ENCODE measurements around the gene DPYD. TPM values are rescaled to one million over a fixed set of nuclear protein-coding genes. Genes with fewer than 3 reads are reported as not detected.

DPYD gene
- total RNA-seq, 2 experiments from 2014 or later, result 34.4 to 35.9 TPM

- Histone ChIP-seq H3K27me3 (ENCODE audit: control insufficient read depth in 1 of 2, insufficient read depth in 2 of 2, low read length in 2 of 2) (no peaks in the 10 kb centered on the region), H3K36me3 (ENCODE audit: insufficient read depth, low read length) (peaks cover 4% of the 10 kb centered on the region), H3K9me3 (ENCODE audit: control insufficient read depth in 1 of 2, insufficient read depth in 1 of 2, low read length in 2 of 2) (peaks cover under 1 to 10% of the 10 kb centered on the region in 2 experiments), H3K4me1 (ENCODE audit: insufficient read depth, low read length) (no peaks in the 10 kb centered on the region), H3K4me3 (ENCODE audit: low read length) (no peak overlapping the region), H3K27ac (ENCODE audit: low read depth in 1 of 2, low read length in 2 of 2) (no peak overlapping the region)
- ChIA-PET POLR2A (no interaction called here), CTCF (no interaction called here)
- H3K4me3 Mint-ChIP-seq, result no peak overlapping the region
- peaks cover 63% of the 10 kb centered on the region for H3K36me3 Mint-ChIP-seq (ENCODE audit: low read depth)
- H3K27ac Mint-ChIP-seq, result no peak overlapping the region
- no peak for TF ChIP-seq CTCF (IDR thresholded peaks at IDR 0.05)
- no peak for DNase-seq
- peaks cover 16% of the 10 kb centered on the region for H3K9me3 Mint-ChIP-seq
- no peaks in the 10 kb centered on the region for H3K4me1 Mint-ChIP-seq (ENCODE audit: low read depth)
- ATAC-seq (ENCODE audit: poor library complexity), result no peak
- H3K27me3 Mint-ChIP-seq, result no peaks in the 10 kb centered on the region
- intact Hi-C loops (cut with DNase I, micrococcal nuclease), result no loop called here
Measured at GRCh38 chr1:97649591-97649990, 271.2 kb downstream of the DPYD start.

GRCh38 chr1:97647776-97648175, 273.1 kb downstream of the DPYD start:
- ChIA-PET CTCF (no interaction called here), POLR2A (no interaction called here)
- H3K4me3 ChIP-seq (ENCODE audit: low read length), result no peak overlapping the region
- H3K27me3 Mint-ChIP-seq, result no peaks in the 10 kb centered on the region
- H3K27ac ChIP-seq (ENCODE audit: low read depth in 1 of 2, low read length in 2 of 2), result no peak overlapping the region
- H3K4me1 ChIP-seq (ENCODE audit: insufficient read depth, low read length), result no peaks in the 10 kb centered on the region
- H3K36me3 Mint-ChIP-seq (ENCODE audit: low read depth), result peaks cover 66% of the 10 kb centered on the region
- H3K27me3 ChIP-seq (ENCODE audit: control insufficient read depth in 1 of 2, insufficient read depth in 2 of 2, low read length in 2 of 2), result no peaks in the 10 kb centered on the region
- H3K36me3 ChIP-seq (ENCODE audit: insufficient read depth, low read length), result peaks cover 4% of the 10 kb centered on the region
- H3K9me3 ChIP-seq (ENCODE audit: control insufficient read depth in 1 of 2, insufficient read depth in 1 of 2, low read length in 2 of 2), result peaks cover 5 to 10% of the 10 kb centered on the region in 2 experiments
- no peaks in the 10 kb centered on the region for H3K4me1 Mint-ChIP-seq (ENCODE audit: low read depth)
- no peak overlapping the region for H3K4me3 Mint-ChIP-seq
- TF ChIP-seq CTCF (IDR thresholded peaks at IDR 0.05), result no peak
- peaks cover 19% of the 10 kb centered on the region for H3K9me3 Mint-ChIP-seq
- no peak for ATAC-seq (ENCODE audit: poor library complexity)
- no peak overlapping the region for H3K27ac Mint-ChIP-seq
- intact Hi-C loops (cut with DNase I, micrococcal nuclease), result no loop called here
- DNase-seq, result no peak

- Histone ChIP-seq H3K36me3 (ENCODE audit: insufficient read depth, low read length) (peaks cover 4% of the 10 kb centered on the region), H3K27me3 (ENCODE audit: control insufficient read depth in 1 of 2, insufficient read depth in 2 of 2, low read length in 2 of 2) (no peaks in the 10 kb centered on the region), H3K4me1 (ENCODE audit: insufficient read depth, low read length) (no peaks in the 10 kb centered on the region), H3K27ac (ENCODE audit: low read depth in 1 of 2, low read length in 2 of 2) (no peak overlapping the region), H3K9me3 (ENCODE audit: control insufficient read depth in 1 of 2, insufficient read depth in 1 of 2, low read length in 2 of 2) (peaks cover 5 to 10% of the 10 kb centered on the region in 2 experiments), H3K4me3 (ENCODE audit: low read length) (no peak overlapping the region)
- no peak for TF ChIP-seq CTCF (IDR thresholded peaks at IDR 0.05)
- no peak overlapping the region for H3K4me3 Mint-ChIP-seq
- peaks cover 75% of the 10 kb centered on the region for H3K36me3 Mint-ChIP-seq (ENCODE audit: low read depth)
- ChIA-PET CTCF (interaction anchor here (1.4 kb wide), 1 partner anchor 9 kb away, joined by 3 read pairs; no protein-coding TSS in a partner anchor), POLR2A (no interaction called here)
- ATAC-seq (ENCODE audit: poor library complexity) (no peak), DNase-seq (no peak)
- H3K9me3 Mint-ChIP-seq, result peaks cover 19% of the 10 kb centered on the region
- intact Hi-C loops (cut with DNase I, micrococcal nuclease), result no loop called here
- H3K27me3 Mint-ChIP-seq, result no peaks in the 10 kb centered on the region
- no peaks in the 10 kb centered on the region for H3K4me1 Mint-ChIP-seq (ENCODE audit: low read depth)
- no peak overlapping the region for H3K27ac Mint-ChIP-seq
Measured at GRCh38 chr1:97646071-97646470, 274.8 kb downstream of the DPYD start.

Data from CD4-positive, alpha-beta T cell (primary cell).